H4 (cell line): ENCODE data around the gene CFHR5. TPM values are rescaled to one million over a fixed set of nuclear protein-coding genes. Genes with fewer than 3 reads are reported as not detected.

Experiments
- DNase-seq: peaks from one replicate; pipeline ENCODE4 v3.0.0-alpha.2; 2015; ENCODE audit warnings: low spot score
- total RNA-seq: library from RNA; depleted of rRNA; stranded (reverse); fragments of >200 nt; shearing (Covaris generic); gene quantifications from 2 replicates; pipeline ENCODE4 v1.2.3, GENCODE V29; 2014; rRNA removed

CFHR5 gene
- total RNA-seq, 1 experiment from 2014 or later = not detected

- no peak for DNase-seq
These were observed 40.3 kb downstream of the CFHR5 start for GRCh38 chr1:197017558-197018146.

- DNase-seq = no peak
These were observed 44.4 kb downstream of the CFHR5 start for GRCh38 chr1:197021716-197022115.

- no peak for DNase-seq
These were observed 47.1 kb downstream of the CFHR5 start for GRCh38 chr1:197024460-197024859.

- peak; percentile 9 for DNase-seq
These were observed 50.0 kb downstream of the CFHR5 start for GRCh38 chr1:197027359-197027758.

- no peak for DNase-seq
These were observed 52.4 kb downstream of the CFHR5 start for GRCh38 chr1:197029749-197030148.

GRCh38 chr1:197034631-197035339, 57.4 kb downstream of the CFHR5 start:
- DNase-seq = peak; percentile 11

- no peak for DNase-seq
These were observed 59.5 kb downstream of the CFHR5 start for GRCh38 chr1:197036861-197037260.

GRCh38 chr1:197041486-197042353, 64.4 kb downstream of the CFHR5 start:
- no peak for DNase-seq

GRCh38 chr1:197042676-197043341, 65.5 kb downstream of the CFHR5 start:
- DNase-seq = no peak

GRCh38 chr1:197049100-197049499, 71.7 kb downstream of the CFHR5 start:
- no peak for DNase-seq

Other genes starting within 250 kb of the CFHR5 start
- gene CFHR3, start 202.7 kb upstream of the CFHR5 start, total RNA-seq = not detected in 2 replicates
- 0.39 and 0.41 TPM in 2 replicates for gene CFHR1, start 157.8 kb upstream of the CFHR5 start, total RNA-seq
- gene CFHR4, start 89.5 kb upstream of the CFHR5 start, total RNA-seq = not detected in 2 replicates
- not detected in 2 replicates for gene CFHR2, start 33.8 kb upstream of the CFHR5 start, total RNA-seq
- not detected in 2 replicates for gene F13B, start 89.7 kb downstream of the CFHR5 start, total RNA-seq
- 18.2 and 28.4 TPM in 2 replicates for gene ASPM, start 169.1 kb downstream of the CFHR5 start, total RNA-seq
- gene ZBTB41, start 223.7 kb downstream of the CFHR5 start, total RNA-seq = 5.6 and 6.6 TPM in 2 replicates